ENCODE measurements around the gene NTM.

DNA sequence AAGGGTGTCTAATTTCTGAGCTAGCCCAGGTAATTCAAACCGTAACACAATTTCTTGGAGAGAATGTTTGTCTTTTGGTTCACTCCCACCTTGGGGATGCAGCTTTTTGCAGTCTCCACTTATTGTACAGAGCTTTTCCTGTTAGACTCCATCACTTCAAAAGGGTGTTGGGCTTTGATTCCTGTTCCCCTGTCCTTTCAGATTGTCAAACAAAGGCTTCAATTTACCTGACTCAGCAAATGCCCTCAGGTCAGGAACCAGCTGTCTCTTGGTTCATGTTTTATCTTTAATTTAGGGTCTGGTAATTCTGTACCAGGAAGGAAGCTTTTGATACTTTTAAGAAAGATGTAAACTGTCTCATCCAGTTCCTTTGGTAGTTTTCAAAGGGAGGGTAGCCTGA, 880.6 kb downstream of the NTM start:
- TF ChIP-seq, protein P1, sequence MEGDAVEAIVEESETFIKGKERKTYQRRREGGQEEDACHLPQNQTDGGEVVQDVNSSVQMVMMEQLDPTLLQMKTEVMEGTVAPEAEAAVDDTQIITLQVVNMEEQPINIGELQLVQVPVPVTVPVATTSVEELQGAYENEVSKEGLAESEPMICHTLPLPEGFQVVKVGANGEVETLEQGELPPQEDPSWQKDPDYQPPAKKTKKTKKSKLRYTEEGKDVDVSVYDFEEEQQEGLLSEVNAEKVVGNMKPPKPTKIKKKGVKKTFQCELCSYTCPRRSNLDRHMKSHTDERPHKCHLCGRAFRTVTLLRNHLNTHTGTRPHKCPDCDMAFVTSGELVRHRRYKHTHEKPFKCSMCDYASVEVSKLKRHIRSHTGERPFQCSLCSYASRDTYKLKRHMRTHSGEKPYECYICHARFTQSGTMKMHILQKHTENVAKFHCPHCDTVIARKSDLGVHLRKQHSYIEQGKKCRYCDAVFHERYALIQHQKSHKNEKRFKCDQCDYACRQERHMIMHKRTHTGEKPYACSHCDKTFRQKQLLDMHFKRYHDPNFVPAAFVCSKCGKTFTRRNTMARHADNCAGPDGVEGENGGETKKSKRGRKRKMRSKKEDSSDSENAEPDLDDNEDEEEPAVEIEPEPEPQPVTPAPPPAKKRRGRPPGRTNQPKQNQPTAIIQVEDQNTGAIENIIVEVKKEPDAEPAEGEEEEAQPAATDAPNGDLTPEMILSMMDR (optimal IDR thresholded peaks at IDR 0.05 in 1 of 3, IDR thresholded peaks at IDR 0.05 in 1 of 3, conservative IDR thresholded peaks at IDR 0.05 in 1 of 3; ENCODE audit: extremely low read depth in 1 of 3, insufficient read depth in 2 of 3, low read length in 3 of 3), result no peak
- TF ChIP-seq EZH2 (IDR thresholded peaks at IDR 0.05; ENCODE audit: low read length), result no peak
